Renal pelvis (tissue), 12 donors: ENCODE data around the gene TMC8. TPM values are rescaled to one million over a fixed set of nuclear protein-coding genes. Genes with fewer than 3 reads are reported as not detected.
"Not testable (repeated sequence)": the region's sequence is repeated elsewhere in the genome, so short reads cannot be mapped to it uniquely, and the experiment has no call there.

Experiments
- DNase-seq: peaks from one replicate; pipeline ENCODE4 v3.0.0-alpha.2; 2013
- long read RNA-seq, 16 experiments: transcript quantifications; one replicate each; lab custom pipeline, GENCODE V29; 2026
- polyA plus RNA-seq, 3 donors: library from polyadenylated mRNA; unstranded; fragments of 120-200 nt; gene quantifications; one replicate each; pipeline ENCODE4 v1.2.1, GENCODE V29; 2013; ENCODE audit not compliant: insufficient read length in 3 of 3

Gene TMC8
- 1 to 10 TPM; 2.1 to 2.5 (median 2.4) TPM for polyA plus RNA-seq
- long read RNA-seq, donor 1, result 0 reads
- long read RNA-seq, donor 2, full-length matches to known transcripts, result 1 of 1 reads
- long read RNA-seq, donor 2, partial matches to known transcripts, result 0 of 1 reads
- long read RNA-seq, donor 2, other reads (novel, unspliced or antisense), result 0 of 1 reads
- long read RNA-seq, donor 3, result 0 reads
- long read RNA-seq, donor 4, result 0 reads
- long read RNA-seq, donor 5, result 0 reads
- long read RNA-seq, donor 6, full-length matches to known transcripts, result 1 of 1 reads
- long read RNA-seq, donor 6, partial matches to known transcripts, result 0 of 1 reads
- long read RNA-seq, donor 6, other reads (novel, unspliced or antisense), result 0 of 1 reads
- long read RNA-seq, donor 7, result 0 reads
- long read RNA-seq, donor 8, result 0 reads
- long read RNA-seq, donor 9, result 0 reads
- long read RNA-seq, donor 10, result 0 reads
- long read RNA-seq, donor 11, result 0 reads
- long read RNA-seq, donor 12, result 0 reads
- long read RNA-seq, donor 13, result 0 reads
- long read RNA-seq, donor 14, result 0 reads
- long read RNA-seq, donor 15, result 0 reads
- long read RNA-seq, donor 16, result 0 reads

- no peak for DNase-seq
Measured at GRCh38 chr17:78130437-78131101, at the start of gene TMC8. TMC8 (plus strand) TSS chr17:78130771; CDS start chr17:78131589, 818 bp downstream.

GRCh38 chr17:78081551-78081950, 49.0 kb upstream of the TMC8 start:
- DNase-seq, result no peak

GRCh38 chr17:78082355-78082872, 48.2 kb upstream of the TMC8 start:
- DNase-seq, result not testable (repeated sequence)

GRCh38 chr17:78082988-78083387, 47.6 kb upstream of the TMC8 start:
- no peak for DNase-seq

- no peak for DNase-seq
Measured at GRCh38 chr17:78086740-78087139, 43.8 kb upstream of the TMC8 start.

GRCh38 chr17:78088529-78088928, 42.0 kb upstream of the TMC8 start:
- no peak for DNase-seq

- no peak for DNase-seq
Measured at GRCh38 chr17:78089576-78090281, 40.8 kb upstream of the TMC8 start.

- DNase-seq, result no peak
Measured at GRCh38 chr17:78092794-78093324, 37.7 kb upstream of the TMC8 start.

GRCh38 chr17:78095035-78095434, 35.5 kb upstream of the TMC8 start:
- DNase-seq, result no peak

GRCh38 chr17:78096093-78096492, 34.5 kb upstream of the TMC8 start:
- DNase-seq, result no peak

- no peak for DNase-seq
Measured at GRCh38 chr17:78101112-78101511, 29.5 kb upstream of the TMC8 start.

- no peak for DNase-seq
Measured at GRCh38 chr17:78101542-78101941, 29.0 kb upstream of the TMC8 start.

GRCh38 chr17:78103311-78103710, 27.3 kb upstream of the TMC8 start:
- no peak for DNase-seq

- DNase-seq, result no peak
Measured at GRCh38 chr17:78104540-78104941, 26.0 kb upstream of the TMC8 start.

GRCh38 chr17:78105101-78105500, 25.5 kb upstream of the TMC8 start:
- DNase-seq, result no peak

- DNase-seq, result no peak
Measured at GRCh38 chr17:78105551-78105950, 25.0 kb upstream of the TMC8 start.

- no peak for DNase-seq
Measured at GRCh38 chr17:78106211-78106610, 24.4 kb upstream of the TMC8 start.

- DNase-seq, result no peak
Measured at GRCh38 chr17:78107457-78107856, 23.1 kb upstream of the TMC8 start.

GRCh38 chr17:78107976-78108725, 22.4 kb upstream of the TMC8 start:
- no peak for DNase-seq

GRCh38 chr17:78108726-78109488, 21.7 kb upstream of the TMC8 start:
- DNase-seq, result no peak

- DNase-seq, result no peak
Measured at GRCh38 chr17:78109489-78109761, 21.1 kb upstream of the TMC8 start.
